Left kidney (tissue), 2 donors: ENCODE results near the gene NDNF. TPM values are rescaled to one million over a fixed set of nuclear protein-coding genes. Genes with fewer than 3 reads are reported as not detected.

Source experiments
- DNase-seq: peaks from one replicate; pipeline ENCODE4 v3.0.0-alpha.2; 2013
- polyA plus RNA-seq: library from polyadenylated mRNA; unstranded; fragments of 120-200 nt; gene quantifications from one replicate; pipeline ENCODE4 v1.2.1, GENCODE V29; 2013; ENCODE audit not compliant: insufficient read length

Gene NDNF
- polyA plus RNA-seq, 1 donor, result 84.9 TPM

DNA sequence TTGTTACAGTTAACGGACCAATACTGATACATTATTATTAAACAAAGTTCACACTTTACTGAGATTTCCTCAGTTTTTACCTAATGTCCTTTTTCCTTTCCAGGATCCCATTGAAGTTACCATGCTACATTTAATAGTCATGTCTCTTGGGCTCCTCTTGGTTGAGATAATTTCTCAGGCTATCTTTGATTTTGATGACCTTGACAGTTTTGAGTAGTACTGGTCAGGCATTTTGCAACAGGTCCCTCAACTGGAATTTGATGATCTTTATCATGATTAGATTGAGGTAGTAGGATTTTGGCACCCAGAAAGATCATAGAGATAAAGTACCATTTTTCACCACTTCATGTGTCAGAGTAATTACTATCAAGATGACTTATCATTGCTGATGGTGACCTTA is 53.8 kb downstream of the NDNF start:
- DNase-seq, result no peak

- DNase-seq, result no peak
Measured at GRCh38 chr4:121016611-121017010, 55.7 kb downstream of the NDNF start.

DNA sequence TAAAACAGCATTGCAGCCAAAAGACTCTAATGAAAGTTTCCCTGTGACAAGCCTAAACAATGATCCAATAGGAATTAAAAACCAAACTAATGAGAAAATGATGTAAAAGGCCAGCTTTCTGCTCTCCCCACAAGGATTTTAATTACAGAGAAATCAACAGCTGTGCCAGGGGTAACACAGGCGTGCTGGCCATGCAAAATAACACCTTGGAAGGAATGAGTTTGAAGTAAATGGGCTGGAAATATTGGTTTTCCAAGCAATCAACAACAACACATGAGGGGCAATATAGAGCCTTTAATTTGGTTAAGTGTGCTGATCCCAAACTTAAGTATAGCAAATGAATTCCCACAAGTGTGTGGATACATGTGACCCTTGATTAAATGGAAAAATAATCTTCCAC is 56.9 kb downstream of the NDNF start:
- DNase-seq, result no peak

- no peak for DNase-seq
Measured at GRCh38 chr4:121014544-121014943, 57.8 kb downstream of the NDNF start.

GRCh38 chr4:121011780-121012340 is 60.5 kb downstream of the NDNF start:
- no peak for DNase-seq

DNA sequence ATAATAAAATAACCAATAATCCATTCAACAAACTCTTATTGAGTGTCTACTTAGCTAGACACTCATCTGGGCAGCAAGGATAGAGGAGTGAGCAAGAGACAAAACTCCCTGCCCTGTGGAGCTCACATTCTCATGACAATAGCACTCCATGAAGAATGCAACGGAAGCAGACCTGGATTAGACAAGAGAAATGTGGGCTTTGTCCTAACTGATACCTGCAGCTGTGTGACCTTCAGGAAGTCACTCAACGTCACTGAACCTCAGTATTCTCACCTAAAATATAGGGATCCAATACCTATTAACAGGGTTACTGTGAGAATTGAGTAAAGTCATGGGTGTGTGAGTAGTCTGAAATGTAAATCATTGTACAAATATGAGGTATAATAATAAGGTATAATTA is 61.2 kb downstream of the NDNF start:
- no peak for DNase-seq

DNA sequence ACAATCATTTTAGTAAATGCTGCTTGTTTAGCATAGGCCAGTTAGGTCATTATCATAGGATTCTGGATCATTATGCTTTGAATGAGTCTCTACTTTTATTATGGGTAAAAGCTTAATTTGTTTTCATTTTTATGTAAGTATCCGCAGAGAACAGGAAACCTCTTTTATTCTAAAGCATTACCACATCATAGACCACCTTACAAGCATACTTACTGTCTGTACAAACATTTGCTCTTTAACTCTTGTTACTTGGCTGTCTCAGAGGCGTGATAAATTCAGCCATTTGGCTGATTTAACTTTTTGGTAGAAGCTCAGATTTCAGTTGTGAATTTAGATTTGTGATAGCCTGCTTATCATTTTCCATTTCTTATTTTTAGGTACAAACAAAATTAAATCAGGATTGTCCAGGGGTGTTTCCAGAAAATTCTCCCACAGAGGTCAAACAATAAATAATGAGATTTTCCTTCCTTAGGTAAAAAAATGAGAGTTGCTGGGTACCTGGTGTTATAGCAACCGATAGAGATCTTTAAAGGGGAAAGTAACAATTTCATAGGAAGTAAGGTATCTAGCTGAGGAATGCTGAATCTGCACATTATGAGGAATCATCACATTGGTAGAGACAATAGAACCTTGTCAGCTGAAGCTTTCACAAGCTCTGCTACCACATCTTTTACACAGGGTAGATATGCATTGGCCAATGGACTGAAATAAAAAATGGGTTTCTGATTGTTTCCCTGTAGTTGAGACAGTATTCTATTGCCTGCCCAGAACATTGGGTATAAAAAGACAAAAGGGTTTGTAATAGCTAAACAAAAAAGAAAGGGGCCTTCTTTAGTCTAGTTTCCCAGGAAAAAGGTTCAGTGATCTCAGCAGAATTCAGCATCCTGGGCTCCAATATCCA is 62.5 kb downstream of the NDNF start:
- DNase-seq, result no peak

DNA sequence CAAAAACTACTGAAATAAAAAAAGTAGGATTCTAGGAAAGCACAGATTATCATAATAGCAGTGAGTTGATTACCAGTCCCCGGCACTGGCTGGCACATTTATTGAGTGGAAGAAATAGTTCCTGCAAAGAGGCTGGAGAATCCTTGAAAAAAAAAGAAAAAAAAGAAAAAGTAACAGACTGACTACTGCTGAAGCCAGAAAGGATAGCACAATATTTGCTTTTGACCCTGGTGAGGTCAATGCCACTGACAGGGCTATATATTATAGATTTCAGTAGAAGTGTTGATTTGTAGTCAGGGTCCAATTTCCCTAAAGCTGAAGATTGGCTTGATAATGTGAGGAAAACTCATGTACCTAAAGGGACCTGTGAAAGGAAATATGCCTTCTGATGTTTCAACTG is 64.7 kb downstream of the NDNF start:
- DNase-seq, result no peak

DNA sequence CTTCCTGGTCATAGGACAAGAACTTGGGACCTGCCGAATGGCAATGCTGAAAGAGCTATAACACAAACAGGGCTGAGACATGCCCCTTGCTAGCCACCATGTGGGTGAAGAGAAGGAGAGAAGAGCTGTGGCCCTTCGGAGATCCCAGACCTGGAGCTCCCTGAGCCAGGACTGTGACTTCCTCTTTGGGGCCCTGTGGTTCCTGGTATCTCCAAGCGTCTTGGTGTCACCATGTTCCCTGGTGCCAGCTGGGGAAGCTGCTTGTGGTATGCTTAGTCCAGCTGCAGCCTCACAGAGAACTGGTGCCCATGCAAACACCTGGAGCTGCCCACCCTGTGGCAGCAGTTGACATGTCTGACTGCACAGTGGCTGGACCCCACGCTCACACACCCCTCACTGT is 68.5 kb downstream of the NDNF start:
- DNase-seq, result no peak

DNA sequence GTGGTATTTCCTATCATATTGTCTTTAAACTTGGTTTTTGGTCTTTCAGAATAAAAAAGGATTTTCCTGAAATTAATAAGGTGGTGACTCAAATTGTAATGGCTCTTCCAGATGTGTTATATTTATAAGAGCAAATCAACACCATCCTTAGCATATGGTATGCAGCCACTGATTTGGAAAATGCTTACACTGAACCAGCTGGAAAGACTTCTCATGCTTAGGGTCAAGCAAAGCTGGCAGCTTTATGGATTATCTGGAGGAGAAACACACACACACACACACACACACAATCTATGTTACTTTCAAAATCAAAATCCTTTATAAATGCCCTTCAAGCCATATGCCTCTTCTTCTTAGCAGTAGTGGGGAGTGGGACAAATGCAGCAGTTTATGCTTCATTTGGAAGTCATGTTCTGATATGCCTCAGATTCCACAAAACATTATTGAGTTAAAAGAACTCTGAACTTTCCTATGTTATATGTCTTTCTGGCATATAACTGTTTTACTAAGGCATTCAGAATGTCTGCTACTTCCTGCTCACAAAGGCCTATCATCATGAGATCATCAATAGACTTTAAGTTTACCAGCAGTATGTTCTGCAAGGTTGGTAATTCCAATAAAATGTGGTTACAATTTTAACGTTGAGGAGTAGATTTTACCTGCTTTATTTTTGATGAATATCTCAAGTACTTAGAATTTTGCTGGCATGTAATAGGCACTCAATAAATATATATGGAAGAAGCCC is 76.9 kb downstream of the NDNF start:
- DNase-seq, result no peak

DNA sequence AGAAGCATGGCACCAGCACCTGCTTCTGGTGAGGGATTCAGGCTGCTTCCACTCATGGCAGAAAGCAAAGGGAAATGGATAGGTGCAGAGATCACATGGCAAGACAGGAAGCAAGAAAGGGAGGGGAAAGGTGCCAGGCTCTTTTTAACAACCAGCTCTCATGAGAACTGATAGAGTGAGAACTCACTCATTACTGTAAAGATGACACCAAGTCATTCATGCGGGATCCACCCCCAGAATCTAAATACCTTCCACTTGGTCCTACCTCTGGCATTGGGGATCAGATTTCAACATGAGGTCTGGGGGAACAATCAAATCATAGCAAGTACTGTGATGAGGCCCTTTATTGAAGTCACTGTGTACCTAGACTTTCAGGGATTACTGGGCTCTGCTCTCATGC is 77.8 kb downstream of the NDNF start:
- DNase-seq, result no peak

DNA sequence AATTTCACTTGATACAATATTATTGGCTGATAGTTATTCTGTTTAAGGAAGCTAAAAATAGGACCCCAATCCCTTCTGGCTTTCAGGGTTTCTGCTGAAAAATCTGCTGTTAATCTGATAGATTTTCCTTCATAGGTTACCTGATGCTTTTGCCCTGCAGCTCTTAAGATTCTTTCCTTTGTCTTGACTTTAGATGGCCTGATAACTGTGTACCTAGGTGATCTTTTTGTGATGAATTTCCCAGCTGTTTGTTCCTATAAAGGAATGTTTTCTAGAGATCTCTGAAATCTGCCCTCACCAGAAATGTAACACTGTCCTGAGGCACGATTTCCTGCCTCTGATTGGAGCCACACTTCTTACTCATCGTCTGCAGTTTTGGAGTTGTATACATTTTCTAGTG is 80.5 kb downstream of the NDNF start:
- no peak for DNase-seq

- DNase-seq, result no peak
Measured at GRCh38 chr4:120990246-120990645, 82.1 kb downstream of the NDNF start.

Other genes with a start within 250 kb of the NDNF start
- 23.6 TPM for gene PRDM5, start 149.8 kb downstream of the NDNF start, polyA plus RNA-seq
- 2.6 TPM for gene TNIP3, start 91.8 kb upstream of the NDNF start, polyA plus RNA-seq